Endometrial microvascular endothelial cells (primary cell): Measurements from ENCODE around the gene CENPN. TPM values are rescaled to one million over a fixed set of nuclear protein-coding genes. Genes with fewer than 3 reads are reported as not detected.

Source experiments
- in situ Hi-C: cut with HindIII; loops from 2 replicates; pipeline ENCODE4 v1.10.0; 2017; ENCODE audit warnings: low sequenced_read_pairs, low pct_unique_long_range_greater_than_20kb; ENCODE audit errors: inconsistent ontology term
- total RNA-seq: library from RNA; depleted of rRNA; stranded (reverse); fragments of >200 nt; gene quantifications from one replicate; pipeline ENCODE4 v1.2.3, GENCODE V29; 2015; ENCODE audit errors: inconsistent ontology term

CENPN gene, protein sequence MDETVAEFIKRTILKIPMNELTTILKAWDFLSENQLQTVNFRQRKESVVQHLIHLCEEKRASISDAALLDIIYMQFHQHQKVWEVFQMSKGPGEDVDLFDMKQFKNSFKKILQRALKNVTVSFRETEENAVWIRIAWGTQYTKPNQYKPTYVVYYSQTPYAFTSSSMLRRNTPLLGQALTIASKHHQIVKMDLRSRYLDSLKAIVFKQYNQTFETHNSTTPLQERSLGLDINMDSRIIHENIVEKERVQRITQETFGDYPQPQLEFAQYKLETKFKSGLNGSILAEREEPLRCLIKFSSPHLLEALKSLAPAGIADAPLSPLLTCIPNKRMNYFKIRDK
- total RNA-seq, result 39.5 TPM

DNA sequence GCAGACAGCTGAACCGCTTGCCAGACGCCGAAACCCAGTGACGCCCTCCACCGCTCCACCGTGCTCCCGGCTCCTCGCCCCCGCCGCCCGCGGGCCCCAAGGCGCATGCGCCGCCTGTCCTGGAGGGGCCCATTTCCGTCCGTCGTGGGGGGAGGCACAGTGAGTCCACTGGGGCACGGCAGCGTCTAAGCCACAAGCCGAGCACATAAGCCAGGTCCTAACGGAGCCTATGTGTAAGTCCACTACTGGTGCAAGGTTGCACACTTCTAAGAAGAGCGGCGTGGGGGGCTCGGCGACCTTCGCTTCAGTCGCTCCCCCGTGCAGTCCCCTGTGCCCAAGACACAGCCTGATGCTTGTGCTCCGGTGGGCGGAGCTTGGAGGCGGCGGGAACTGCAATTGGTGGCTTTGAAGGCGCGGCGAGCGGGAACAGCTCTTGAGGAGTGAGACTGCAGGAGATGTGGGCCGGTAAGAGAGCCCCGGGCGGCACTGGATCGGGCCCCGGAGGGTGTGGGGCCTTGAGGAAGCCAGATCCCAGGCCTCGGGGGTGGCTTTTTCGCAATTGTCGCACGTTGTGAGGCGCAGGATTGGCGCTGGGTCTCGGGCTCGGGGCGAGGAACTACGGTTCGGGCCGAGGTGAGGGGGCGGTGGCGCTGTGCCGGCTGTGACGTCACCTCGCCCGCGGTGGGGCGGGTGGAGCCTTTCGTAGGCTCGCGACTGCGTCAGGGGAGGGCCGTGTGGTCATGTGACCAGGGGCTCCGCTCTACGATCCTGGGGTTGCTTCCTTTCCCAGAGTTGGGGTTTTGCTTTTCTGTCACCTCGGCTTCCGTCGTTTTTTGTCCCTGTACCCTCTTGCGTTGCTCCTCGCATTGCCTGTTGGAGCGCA lies at the start of gene CENPN, which contains the start of gene CMC2:
CENPN (plus strand) TSS at position 402 of the 883 bp plus-strand sequence. CDS start 4,726 bp downstream, outside the sequence.
CMC2 (minus strand) TSS at position 73 of the 883 bp plus-strand sequence. CDS start 9,491 bp downstream, outside the sequence.
- in situ Hi-C loops, result no loop called here

DNA sequence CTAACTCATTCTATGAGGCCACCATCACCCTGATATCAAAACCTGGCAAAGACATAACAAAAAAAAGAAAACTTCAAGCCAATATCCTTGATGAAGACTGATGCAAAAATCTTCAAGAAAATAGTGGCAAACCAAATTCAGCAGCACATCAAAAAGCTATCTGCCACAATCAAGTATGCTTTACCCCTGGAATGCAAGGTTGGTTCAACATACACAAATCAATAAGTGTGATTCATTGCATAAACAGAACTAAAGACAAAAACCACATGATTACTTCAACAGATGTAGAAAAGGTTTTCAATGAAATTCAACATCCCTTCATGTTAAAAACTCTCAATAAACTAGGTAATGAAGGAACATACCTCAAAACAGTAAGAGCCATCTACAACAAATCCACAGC lies 48.7 kb upstream of the CENPN start:
- in situ Hi-C loops, result no loop called here

GRCh38 chr16:80962879-80963278 lies 44.1 kb upstream of the CENPN start:
- in situ Hi-C loops, result no loop called here

GRCh38 chr16:80964351-80964750 lies 42.7 kb upstream of the CENPN start:
- in situ Hi-C loops, result no loop called here

- in situ Hi-C loops, result no loop called here
These were observed 40.4 kb upstream of the CENPN start for GRCh38 chr16:80966617-80967016.

DNA sequence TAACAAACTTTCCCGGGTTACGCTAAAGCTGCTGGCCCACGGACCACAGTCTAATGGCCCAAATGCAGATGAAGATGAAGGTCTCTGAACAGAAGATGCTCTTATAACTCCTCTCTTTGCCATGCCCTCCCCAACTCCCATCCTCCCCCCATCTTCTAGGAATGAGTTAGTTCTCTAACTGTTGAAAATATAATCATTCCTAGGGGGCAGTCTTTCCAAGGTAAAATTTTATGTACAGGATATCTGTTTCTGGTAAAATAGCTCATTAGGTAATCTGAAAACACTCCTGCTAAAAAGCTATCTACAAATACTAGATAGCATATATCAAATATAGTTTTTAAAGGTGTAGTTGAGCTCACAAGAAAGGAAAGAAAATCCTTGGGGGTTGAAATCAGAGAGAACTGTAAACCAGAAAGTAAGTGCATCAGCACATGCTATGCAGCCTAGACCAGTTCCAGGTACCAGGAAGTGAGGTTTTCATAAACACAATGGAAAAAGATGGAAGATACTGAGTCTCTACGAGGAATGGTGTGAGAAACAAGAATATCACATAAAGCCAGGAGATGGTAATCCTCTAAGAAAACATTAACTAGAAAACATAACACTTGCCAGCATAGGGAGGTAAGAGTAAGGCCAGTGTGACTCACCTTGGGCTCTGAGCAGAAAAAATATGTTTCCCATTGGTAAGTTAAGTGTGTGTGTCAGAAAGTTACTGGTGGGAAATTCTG lies 38.5 kb upstream of the CENPN start:
- in situ Hi-C loops, result no loop called here

GRCh38 chr16:80969114-80969484 lies 37.9 kb upstream of the CENPN start:
- in situ Hi-C loops, result no loop called here

GRCh38 chr16:80971819-80972218 lies 35.2 kb upstream of the CENPN start:
- in situ Hi-C loops, result no loop called here

GRCh38 chr16:80972611-80973010 lies 34.4 kb upstream of the CENPN start:
- in situ Hi-C loops, result no loop called here

GRCh38 chr16:80973991-80974390 lies 33.0 kb upstream of the CENPN start:
- in situ Hi-C loops, result no loop called here

GRCh38 chr16:80974649-80975376 lies 32.2 kb upstream of the CENPN start:
- in situ Hi-C loops, result no loop called here

DNA sequence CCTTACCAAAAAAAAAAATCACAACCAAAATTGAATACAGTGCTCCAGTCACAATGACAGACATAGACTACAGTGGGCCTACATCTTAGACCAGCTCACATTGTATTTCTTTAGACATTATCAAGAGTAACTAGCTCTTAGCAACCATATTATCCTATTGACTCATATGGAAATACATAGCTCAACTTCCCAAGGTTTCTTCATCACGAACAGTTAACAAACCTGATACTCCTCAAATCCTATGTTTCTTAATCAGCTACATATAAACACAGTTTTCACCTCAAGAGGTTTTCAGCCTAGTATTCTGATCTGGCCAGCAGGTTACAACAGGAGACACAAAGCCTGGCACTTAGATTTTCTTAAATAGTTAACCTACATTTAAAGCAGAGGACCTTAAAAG lies 30.1 kb upstream of the CENPN start:
- in situ Hi-C loops, result no loop called here

DNA sequence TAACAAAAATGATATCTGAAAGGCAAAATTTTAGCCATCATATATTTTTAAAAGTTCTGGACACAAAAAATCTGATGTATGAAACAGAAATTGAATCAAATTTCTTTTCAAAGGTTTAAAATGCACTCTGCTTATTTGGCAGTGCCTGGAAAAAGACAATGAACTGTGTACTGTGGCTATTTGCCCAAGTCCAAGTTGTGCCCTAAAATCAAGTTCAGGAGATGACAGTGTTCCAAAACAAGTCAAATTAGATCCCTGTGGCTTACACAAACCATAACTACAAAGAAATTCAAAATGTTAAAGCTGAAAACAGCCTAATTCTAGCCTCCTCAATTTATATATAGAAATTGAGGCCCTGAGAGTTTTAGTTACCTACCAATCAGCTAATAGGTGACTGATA lies 25.9 kb upstream of the CENPN start:
- in situ Hi-C loops, result no loop called here

DNA sequence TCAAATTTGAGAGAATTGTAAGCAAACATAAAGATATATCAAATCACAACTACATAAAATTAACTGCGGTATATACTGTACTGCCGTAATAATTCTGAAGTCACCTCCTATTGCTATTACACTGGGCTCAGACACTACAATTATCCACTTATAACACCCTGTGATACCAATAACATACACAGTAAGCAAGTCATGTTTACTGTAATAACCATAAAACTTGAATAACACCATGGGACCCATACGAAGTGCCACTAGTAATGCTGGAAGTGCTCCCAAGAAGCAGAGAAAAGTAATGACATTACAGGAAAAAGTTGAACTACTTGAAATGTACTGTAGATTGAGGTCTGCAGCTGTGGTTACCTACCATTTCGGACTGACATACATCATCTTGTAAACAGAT lies 24.4 kb upstream of the CENPN start:
- in situ Hi-C loops, result no loop called here

- in situ Hi-C loops, result no loop called here
These were observed 22.7 kb upstream of the CENPN start for GRCh38 chr16:80984124-80984892.

GRCh38 chr16:80985611-80986010 lies 21.4 kb upstream of the CENPN start:
- in situ Hi-C loops, result no loop called here

- in situ Hi-C loops, result no loop called here
These were observed 20.5 kb upstream of the CENPN start for GRCh38 chr16:80986557-80986956.

- in situ Hi-C loops, result no loop called here
These were observed 18.3 kb upstream of the CENPN start for GRCh38 chr16:80988756-80989155.
